GM12864 (cell line): Measurements from ENCODE around the gene CIB4.

Source experiments
- DNase-seq: peaks from one replicate; pipeline ENCODE4 v3.0.0-alpha.2; 2011; ENCODE audit warnings: low read depth
- H3K4me3 ChIP-seq: 2 replicates; pipeline ENCODE4 v1.5.1; 2011; ENCODE audit warnings: mild to moderate bottlenecking, low read depth, low read length, control low read depth
- TF ChIP-seq, protein P1 (sequence below): IDR thresholded peaks from 2 replicates; pipeline ENCODE4 v1.5.1; 2011; ENCODE audit warnings: low read depth, mild to moderate bottlenecking, moderate library complexity, low read length, control low read depth, inconsistent platforms; ENCODE audit errors: missing control alignments

The CIB4 gene

DNA sequence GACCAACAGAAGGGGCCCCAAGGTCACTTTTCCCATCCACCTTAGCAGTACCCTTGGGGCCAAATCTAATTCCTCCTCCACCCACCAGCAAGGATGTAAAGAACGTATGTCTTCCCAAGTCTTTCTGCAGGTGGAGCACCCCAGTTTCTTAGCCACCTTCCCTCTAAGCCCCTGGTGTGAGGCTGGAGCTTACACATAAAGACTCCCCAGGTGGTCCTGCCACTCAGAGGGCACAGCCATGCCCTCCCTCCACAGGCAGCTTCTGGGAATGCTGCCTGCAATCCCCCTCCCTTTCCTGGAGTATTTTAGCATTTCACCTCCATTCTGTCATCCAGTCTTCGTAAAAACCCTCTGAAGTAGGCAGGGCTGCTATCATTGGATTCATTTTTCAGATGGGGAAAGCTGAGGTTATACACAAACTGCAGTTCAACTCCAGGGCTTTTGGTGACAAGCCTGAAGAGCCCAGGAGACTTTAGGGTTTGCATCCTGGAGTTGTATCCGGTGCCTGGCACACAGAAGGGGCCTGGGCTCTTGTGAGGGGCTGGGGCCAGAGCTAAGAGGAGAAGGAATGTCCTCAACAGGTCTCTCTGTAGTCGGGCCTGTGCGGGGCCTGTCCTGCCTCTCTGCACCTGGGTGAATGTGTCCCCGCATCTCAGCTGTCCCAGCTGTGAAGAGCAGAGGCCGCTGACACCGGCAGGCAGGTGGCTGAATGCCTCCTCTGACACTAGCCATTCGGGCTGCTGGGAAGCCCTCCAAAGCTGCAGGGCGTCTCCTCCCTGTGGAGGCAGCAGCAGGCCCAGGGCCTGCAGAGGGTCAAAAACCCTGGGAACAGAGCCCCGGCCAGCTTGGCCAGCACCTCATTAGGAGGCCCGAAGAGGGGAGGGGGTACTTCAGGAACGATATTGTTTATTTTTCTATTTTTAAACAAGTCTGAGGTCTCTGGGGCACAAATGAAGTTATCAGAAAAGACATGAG is 27.6 kb downstream of the CIB4 start:
- DNase-seq, result no peak

DNA sequence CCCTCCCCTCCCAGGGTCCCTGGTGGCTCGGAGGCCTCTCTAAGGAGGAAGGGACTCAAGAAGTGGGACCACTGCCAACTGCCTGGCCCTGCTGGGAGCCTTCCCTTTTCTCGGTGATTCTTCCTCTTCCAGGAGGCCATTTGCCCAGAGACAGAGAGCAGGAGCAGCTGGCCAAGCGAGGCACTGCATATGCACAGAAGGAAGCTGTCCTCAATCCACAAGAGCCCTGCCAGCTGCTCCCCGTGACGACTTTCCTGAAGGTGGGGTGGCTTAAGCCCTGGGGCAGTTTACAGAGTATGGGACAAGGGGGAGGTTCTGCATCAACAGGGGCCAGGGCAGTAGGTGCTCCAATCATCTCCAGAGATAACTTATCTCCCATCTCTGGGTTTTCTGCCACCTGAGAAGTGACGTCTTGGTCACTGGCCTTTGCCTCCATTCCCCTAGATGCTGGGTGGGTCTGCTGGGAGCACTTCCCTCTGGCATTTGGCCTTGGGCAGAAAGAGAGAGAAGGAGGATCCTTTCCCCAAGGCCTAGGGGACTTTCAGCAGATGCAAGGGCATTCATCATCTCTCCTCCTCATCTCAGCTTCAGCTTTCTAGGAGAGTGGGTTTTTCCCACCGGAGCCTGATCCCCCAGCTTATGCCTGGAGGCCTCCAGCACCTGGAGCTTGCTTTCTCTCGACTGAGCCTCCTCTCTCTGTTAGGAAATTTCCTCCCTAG is 28.5 kb downstream of the CIB4 start:
- H3K4me3 ChIP-seq, result no peak overlapping the region
- DNase-seq, result no peak
- TF ChIP-seq, protein P1, sequence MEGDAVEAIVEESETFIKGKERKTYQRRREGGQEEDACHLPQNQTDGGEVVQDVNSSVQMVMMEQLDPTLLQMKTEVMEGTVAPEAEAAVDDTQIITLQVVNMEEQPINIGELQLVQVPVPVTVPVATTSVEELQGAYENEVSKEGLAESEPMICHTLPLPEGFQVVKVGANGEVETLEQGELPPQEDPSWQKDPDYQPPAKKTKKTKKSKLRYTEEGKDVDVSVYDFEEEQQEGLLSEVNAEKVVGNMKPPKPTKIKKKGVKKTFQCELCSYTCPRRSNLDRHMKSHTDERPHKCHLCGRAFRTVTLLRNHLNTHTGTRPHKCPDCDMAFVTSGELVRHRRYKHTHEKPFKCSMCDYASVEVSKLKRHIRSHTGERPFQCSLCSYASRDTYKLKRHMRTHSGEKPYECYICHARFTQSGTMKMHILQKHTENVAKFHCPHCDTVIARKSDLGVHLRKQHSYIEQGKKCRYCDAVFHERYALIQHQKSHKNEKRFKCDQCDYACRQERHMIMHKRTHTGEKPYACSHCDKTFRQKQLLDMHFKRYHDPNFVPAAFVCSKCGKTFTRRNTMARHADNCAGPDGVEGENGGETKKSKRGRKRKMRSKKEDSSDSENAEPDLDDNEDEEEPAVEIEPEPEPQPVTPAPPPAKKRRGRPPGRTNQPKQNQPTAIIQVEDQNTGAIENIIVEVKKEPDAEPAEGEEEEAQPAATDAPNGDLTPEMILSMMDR, result no peak

More for the DNA sequence above, 27.6 kb downstream of the CIB4 start:
- TF ChIP-seq, protein P1, result no peak
- H3K4me3 ChIP-seq, result no peak overlapping the region

DNA sequence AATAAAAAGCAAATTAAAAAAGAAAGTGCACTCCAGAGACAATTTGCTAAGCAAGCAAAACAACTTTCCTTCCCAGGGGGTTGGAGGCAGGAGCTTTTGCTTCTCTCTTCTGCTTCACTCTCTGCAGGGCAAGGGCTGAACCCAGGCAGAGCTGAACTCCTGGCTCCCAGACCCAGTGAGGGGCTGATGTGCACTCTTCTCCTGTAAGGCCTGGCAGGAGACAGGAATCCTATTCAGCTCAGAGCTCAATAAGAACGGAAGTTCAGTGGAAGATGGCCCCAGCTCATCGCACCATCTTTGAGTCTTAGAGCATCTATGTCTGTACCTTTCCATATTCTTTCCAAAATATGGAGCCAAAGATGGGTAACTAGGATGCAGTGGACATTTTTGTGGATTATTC is 29.1 kb downstream of the CIB4 start:
- TF ChIP-seq, protein P1, result no peak
- no peak overlapping the region for H3K4me3 ChIP-seq
- no peak for DNase-seq

DNA sequence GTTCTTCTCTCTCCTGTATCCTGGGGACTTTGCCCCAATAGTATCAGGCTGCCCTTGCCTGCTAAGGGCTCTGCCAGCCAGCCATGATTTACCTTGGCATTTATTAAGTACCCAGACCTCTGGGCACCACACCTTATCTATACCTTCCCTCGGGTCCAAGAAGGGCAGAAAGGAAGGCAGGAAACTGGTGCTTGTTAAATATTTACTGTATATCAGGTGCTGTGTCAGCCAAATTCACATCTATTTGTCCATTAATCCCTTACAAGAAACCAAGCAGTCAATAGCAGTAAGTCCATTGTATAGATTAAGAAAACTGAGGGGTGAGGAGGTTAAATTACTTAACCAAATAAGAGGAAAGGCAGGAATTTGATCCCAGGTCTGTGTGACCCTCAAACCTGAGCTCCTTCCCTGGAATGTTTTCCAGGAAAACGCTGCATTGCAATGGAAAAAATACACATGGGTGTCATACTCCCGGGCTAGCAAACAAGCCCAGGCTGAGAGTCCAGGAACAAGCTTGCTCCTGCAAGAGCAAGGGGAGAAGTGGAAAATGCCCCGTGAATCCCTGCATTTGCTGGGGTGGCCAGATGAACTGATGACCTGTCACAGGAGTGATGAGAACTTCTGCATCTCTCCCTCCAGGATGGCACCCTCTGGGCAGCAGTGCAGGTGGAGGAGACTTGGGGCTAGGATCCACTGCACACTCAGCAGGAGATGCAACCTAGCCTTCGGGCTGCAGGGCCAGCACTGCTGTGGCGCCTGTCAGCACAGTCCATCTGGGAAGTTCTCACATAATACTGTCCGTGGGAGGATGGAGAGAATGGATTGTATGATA is 30.4 kb downstream of the CIB4 start:
- H3K4me3 ChIP-seq, result no peak overlapping the region
- no peak for DNase-seq
- TF ChIP-seq, protein P1, result no peak

DNA sequence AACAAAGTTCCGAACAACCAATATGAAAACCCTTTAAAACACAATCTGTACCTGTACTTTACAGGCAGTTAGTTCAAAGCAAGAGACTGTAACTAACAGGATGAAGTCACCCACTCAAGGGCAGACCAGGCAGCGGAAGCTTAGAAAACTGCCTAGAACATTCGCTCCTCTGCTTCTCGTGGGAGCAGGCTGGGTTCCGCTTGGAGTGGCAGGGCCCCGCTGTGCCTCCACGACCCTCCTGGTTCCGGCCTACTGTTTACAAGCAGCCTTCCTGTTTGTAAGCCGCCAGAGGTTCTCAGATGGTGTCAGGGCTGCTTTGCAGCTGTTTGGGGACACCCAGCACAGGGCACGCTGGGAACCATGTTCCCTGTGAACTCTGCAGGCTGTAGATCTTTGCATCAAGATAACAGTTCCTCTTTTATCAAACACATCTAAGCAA is 31.3 kb downstream of the CIB4 start:
- H3K4me3 ChIP-seq, result no peak overlapping the region
- TF ChIP-seq, protein P1, result no peak
- DNase-seq, result no peak

DNA sequence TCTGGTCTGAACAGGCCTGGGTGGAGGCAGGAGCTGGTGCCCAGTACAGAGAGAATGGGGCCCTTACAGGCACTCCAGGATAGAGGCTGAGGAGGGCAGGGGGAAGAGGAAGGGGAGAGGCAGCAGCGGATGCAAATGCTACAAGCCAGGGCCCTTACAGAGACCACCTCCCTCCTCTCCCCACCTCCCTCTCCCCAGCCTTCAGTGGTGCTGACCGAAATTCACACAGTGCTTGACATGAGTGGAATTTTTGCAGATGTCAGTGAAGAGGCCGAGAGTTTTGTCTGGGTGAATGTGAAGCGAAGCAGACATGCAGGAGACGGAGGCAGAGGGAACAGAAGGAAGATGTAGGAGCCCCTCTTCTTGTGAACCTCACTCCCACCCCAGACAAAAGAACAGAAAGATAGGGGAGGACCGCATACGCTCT is 31.9 kb downstream of the CIB4 start:
- no peak for DNase-seq
- TF ChIP-seq, protein P1, result no peak
- H3K4me3 ChIP-seq, result no peak overlapping the region
